Astrocyte of the spinal cord (primary cell): ENCODE measurements around the gene CDCA4.

ENCODE experiments used
- DNase-seq: peaks from one replicate; pipeline ENCODE4 v3.0.0; 2011; ENCODE audit warnings: low read depth, low spot score
- H3K4me3 ChIP-seq: 2 replicates; pipeline ENCODE4 v1.5.1; 2011; ENCODE audit warnings: low read depth, mild to moderate bottlenecking, low read length, moderate library complexity
- CTCF ChIP-seq: IDR thresholded peaks from 2 replicates; pipeline ENCODE4 v1.5.1; 2012; ENCODE audit warnings: low read depth, mild to moderate bottlenecking, low read length, inconsistent platforms
- in situ Hi-C: cut with HindIII; loops from 2 replicates; pipeline ENCODE4 v1.10.0; 2017; ENCODE audit warnings: low sequenced_read_pairs

The CDCA4 gene

GRCh38 chr14:105026033-105026785, 5.3 kb upstream of the CDCA4 start:
- no peak overlapping the region for H3K4me3 ChIP-seq
- in situ Hi-C loops, result no loop called here
- no peak for TF ChIP-seq CTCF
- DNase-seq, result peak; percentile 89

- no peak for DNase-seq
- no peak for TF ChIP-seq CTCF
- H3K4me3 ChIP-seq, result no peak overlapping the region
- in situ Hi-C loops, result no loop called here
Measured at GRCh38 chr14:105025429-105025828, 4.5 kb upstream of the CDCA4 start.

GRCh38 chr14:105023791-105024480, 3.1 kb upstream of the CDCA4 start:
- TF ChIP-seq CTCF, result no peak
- DNase-seq, result peak; percentile 79
- in situ Hi-C loops, result no loop called here
- H3K4me3 ChIP-seq, result no peak overlapping the region

- peak; percentile 63 for DNase-seq
- in situ Hi-C loops, result no loop called here
Measured at GRCh38 chr14:105023144-105023543, 2.3 kb upstream of the CDCA4 start.

GRCh38 chr14:105022276-105022670, 1.4 kb upstream of the CDCA4 start:
- in situ Hi-C loops, result no loop called here
- no peak for TF ChIP-seq CTCF
- H3K4me3 ChIP-seq, result peak overlapping the region; percentile 76
- no peak for DNase-seq

More at GRCh38 chr14:105023144-105023543, 2.3 kb upstream of the CDCA4 start:
- H3K4me3 ChIP-seq, result no peak overlapping the region
- no peak for TF ChIP-seq CTCF

- TF ChIP-seq CTCF, result peak; percentile 5
- DNase-seq, result no peak
- in situ Hi-C loops, result no loop called here
- H3K4me3 ChIP-seq, result peak overlapping the region; percentile 76
Measured at GRCh38 chr14:105021656-105022275, 883 bp upstream of the CDCA4 start.
